Measurements from ENCODE around the gene GLS2. TPM values are rescaled to one million over a fixed set of nuclear protein-coding genes. Genes with fewer than 3 reads are reported as not detected.

GLS2 gene
- total RNA-seq, 1 experiment from 2014 or later, result 1.9 TPM

DNA sequence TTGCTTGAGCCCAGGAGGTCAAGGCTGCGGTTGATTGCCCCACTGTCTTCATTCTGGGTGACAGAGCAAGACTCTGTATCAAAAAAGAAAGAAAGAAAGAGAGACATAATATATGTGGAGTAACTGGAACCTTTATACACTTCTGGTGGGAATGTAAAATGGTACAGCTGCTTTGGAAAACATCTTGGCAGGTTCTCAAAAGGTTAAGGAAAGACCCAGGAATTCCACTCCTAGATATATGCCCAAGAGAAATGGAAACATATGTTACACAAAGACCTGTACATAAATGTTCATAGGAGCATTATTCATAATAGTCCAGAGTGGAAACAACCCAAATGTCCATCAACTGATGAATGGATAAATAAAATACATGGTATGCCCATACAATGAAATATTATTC lies 40.9 kb upstream of the GLS2 start:
- no peak for DNase-seq
- H3K4me3 Mint-ChIP-seq (ENCODE audit: low read depth, unreplicated experiment), result no peak overlapping the region
- peaks cover 38% of the 10 kb centered on the region for H3K36me3 Mint-ChIP-seq (ENCODE audit: insufficient read depth, unreplicated experiment)
- H3K9me3 Mint-ChIP-seq (ENCODE audit: low read depth, unreplicated experiment), result no peaks in the 10 kb centered on the region
- CTCF ChIA-PET, result interaction anchor here (0.6 kb wide), 1 partner anchor 43 kb away, joined by 4 read pairs; no protein-coding TSS in a partner anchor
- TF ChIP-seq, protein P1, sequence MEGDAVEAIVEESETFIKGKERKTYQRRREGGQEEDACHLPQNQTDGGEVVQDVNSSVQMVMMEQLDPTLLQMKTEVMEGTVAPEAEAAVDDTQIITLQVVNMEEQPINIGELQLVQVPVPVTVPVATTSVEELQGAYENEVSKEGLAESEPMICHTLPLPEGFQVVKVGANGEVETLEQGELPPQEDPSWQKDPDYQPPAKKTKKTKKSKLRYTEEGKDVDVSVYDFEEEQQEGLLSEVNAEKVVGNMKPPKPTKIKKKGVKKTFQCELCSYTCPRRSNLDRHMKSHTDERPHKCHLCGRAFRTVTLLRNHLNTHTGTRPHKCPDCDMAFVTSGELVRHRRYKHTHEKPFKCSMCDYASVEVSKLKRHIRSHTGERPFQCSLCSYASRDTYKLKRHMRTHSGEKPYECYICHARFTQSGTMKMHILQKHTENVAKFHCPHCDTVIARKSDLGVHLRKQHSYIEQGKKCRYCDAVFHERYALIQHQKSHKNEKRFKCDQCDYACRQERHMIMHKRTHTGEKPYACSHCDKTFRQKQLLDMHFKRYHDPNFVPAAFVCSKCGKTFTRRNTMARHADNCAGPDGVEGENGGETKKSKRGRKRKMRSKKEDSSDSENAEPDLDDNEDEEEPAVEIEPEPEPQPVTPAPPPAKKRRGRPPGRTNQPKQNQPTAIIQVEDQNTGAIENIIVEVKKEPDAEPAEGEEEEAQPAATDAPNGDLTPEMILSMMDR (IDR thresholded peaks at IDR 0.05; ENCODE audit: unreplicated experiment), result no peak
- intact Hi-C loops (cut with micrococcal nuclease; ENCODE audit: unreplicated experiment), result no loop called here
- no peaks in the 10 kb centered on the region for H3K27me3 Mint-ChIP-seq (ENCODE audit: unreplicated experiment)
- peak overlapping the region; percentile 93 for H3K27ac Mint-ChIP-seq (ENCODE audit: unreplicated experiment)
- BruUV-seq (replicated peaks), result no TSS peak
- H3K4me1 Mint-ChIP-seq (ENCODE audit: low read depth, unreplicated experiment), result peaks cover 49% of the 10 kb centered on the region

DNA sequence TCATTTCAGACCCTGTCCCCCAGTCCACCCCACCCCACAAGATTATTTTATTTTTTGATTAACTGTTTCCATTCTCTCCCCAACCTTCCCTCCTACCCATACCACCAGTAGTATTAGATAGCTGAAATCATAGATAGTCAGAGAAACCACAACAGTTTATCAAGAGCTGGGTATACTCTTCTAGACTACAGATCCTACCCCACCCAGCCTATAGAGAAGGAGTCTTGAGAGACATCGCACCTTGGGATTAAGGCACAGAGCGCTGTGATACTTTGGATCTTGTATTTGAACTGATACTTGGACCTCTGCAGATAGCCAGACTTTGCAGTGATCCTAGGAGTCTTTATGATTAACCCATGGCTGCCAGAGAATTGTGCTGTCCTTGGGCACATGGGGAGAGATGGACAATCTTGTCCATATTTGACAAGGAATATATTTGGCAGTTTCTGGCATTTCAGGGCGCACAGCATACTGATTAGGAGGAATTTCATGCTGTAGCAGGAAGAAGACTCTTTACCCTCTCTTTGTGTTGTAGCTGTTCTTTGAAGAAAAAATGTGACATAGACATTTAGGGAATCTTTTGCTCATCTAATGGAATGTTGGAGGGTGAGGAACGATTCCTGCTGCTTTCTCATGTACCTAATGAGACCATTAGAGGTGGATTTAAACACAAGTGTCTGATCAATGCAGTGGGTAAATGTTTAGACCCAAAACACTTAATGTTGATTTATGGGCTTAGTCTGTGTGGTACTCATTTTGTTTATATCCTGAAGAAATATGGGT lies 34.6 kb upstream of the GLS2 start:
- H3K9me3 Mint-ChIP-seq (ENCODE audit: low read depth, unreplicated experiment), result no peaks in the 10 kb centered on the region
- H3K27me3 Mint-ChIP-seq (ENCODE audit: unreplicated experiment), result no peaks in the 10 kb centered on the region
- BruUV-seq (replicated peaks), result TSS peak; percentile 70
- intact Hi-C loops (cut with micrococcal nuclease; ENCODE audit: unreplicated experiment), result no loop called here
- H3K4me1 Mint-ChIP-seq (ENCODE audit: low read depth, unreplicated experiment), result peaks cover 57% of the 10 kb centered on the region
- no peak for DNase-seq
- peak overlapping the region; percentile 75 for H3K27ac Mint-ChIP-seq (ENCODE audit: unreplicated experiment)
- TF ChIP-seq, protein P1 (IDR thresholded peaks at IDR 0.05; ENCODE audit: unreplicated experiment), result no peak
- CTCF ChIA-PET, result interaction anchor here (0.6 to 2.0 kb wide), 3 partner anchors 19 to 114 kb away, joined by 3 to 21 read pairs (median 4); no protein-coding TSS in a partner anchor
- peak overlapping the region; percentile 77 for H3K4me3 Mint-ChIP-seq (ENCODE audit: low read depth, unreplicated experiment)
- H3K36me3 Mint-ChIP-seq (ENCODE audit: insufficient read depth, unreplicated experiment), result peaks cover 45% of the 10 kb centered on the region

DNA sequence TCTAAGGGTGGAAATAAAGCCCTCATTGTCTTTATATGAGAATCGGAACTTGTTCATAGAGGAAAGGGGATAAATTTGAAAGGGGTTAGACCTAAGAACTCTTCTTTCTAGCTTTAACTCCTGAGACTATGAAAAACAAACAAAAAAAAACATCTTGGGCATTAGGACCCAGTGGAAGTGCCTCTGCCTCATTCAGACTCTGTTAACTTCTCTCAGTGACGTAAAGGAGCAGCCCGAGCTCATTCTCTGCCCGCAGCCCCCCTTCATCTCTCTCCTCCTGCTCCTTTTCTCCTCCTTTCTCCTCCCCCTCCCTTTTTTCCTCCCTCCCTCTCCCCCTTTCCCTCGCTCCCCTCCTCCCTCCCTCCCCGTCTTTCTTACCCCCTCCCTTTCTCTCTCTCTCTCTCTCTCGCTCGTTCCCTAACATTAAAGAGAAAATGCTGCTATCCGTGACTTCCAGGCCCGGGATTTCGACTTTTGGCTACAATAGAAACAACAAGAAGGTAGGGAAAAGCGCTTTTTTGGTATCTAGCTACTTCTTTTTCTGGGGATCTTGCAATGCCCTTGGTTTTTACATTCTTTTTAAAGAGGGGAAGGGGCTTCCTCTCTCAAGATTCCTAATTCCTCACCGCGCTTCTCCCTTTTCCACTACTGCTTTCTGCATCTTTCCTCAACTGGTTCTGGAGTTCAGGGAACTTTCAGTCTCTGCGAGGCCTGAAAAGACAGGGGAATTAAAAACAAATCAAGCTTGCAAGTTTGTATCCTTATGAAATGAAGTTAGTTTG lies 33.8 kb upstream of the GLS2 start, which contains the start of gene RBMS2:
TSS of gene RBMS2 (plus strand) at position 231 of the 782 bp plus-strand sequence. CDS start at position 435, 204 bp downstream.
- peak; percentile 81 for DNase-seq
- no peaks in the 10 kb centered on the region for H3K27me3 Mint-ChIP-seq (ENCODE audit: unreplicated experiment)
- TF ChIP-seq, protein P1 (IDR thresholded peaks at IDR 0.05; ENCODE audit: unreplicated experiment), result no peak
- no TSS peak for BruUV-seq (replicated peaks)
- CTCF ChIA-PET, result interaction anchor here (0.6 to 2.0 kb wide), 15 partner anchors 11 to 591 kb away, joined by 3 to 21 read pairs (median 4); no protein-coding TSS in a partner anchor
- H3K36me3 Mint-ChIP-seq (ENCODE audit: insufficient read depth, unreplicated experiment), result peaks cover 37% of the 10 kb centered on the region
- peaks cover 52% of the 10 kb centered on the region for H3K4me1 Mint-ChIP-seq (ENCODE audit: low read depth, unreplicated experiment)
- intact Hi-C loops (cut with micrococcal nuclease; ENCODE audit: unreplicated experiment), result no loop called here
- H3K27ac Mint-ChIP-seq (ENCODE audit: unreplicated experiment), result peak within 1 kb of the TSS; percentile 75
- H3K9me3 Mint-ChIP-seq (ENCODE audit: low read depth, unreplicated experiment), result no peaks in the 10 kb centered on the region
- peak within 1 kb of the TSS; percentile 77 for H3K4me3 Mint-ChIP-seq (ENCODE audit: low read depth, unreplicated experiment)

DNA sequence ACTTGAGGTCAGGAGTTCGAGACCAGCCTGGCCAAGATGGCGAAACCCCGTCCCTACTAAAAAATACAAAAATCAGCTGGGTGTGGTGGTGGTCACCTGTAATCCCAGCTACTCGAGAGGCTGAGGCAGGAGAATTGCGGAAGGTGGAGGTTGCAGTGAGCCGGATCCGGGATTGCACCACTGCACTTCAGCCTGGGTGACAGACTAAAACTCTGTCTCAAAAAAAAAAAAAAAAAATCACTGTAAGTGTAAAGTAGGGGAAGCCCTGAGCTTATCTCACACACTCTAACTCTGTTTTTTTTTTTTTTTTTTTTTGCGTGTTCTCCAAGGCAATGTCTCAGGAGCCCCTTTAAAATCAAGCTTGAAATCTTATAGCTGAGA lies 33.2 kb upstream of the GLS2 start:
- Mint-ChIP-seq H3K4me1 (ENCODE audit: low read depth, unreplicated experiment) (peaks cover 52% of the 10 kb centered on the region), H3K27me3 (ENCODE audit: unreplicated experiment) (no peaks in the 10 kb centered on the region), H3K4me3 (ENCODE audit: low read depth, unreplicated experiment) (peak overlapping the region; percentile 77), H3K36me3 (ENCODE audit: insufficient read depth, unreplicated experiment) (peaks cover 32% of the 10 kb centered on the region), H3K9me3 (ENCODE audit: low read depth, unreplicated experiment) (no peaks in the 10 kb centered on the region), H3K27ac (ENCODE audit: unreplicated experiment) (peak overlapping the region; percentile 75)
- TF ChIP-seq, protein P1 (IDR thresholded peaks at IDR 0.05; ENCODE audit: unreplicated experiment), result no peak
- CTCF ChIA-PET, result interaction anchor here (0.6 to 2.0 kb wide), 16 partner anchors 11 to 591 kb away, joined by 3 to 21 read pairs (median 4); no protein-coding TSS in a partner anchor
- DNase-seq, result no peak
- BruUV-seq (replicated peaks), result no TSS peak
- intact Hi-C loops (cut with micrococcal nuclease; ENCODE audit: unreplicated experiment), result no loop called here

Measured in Calu3 (cell line).